Measurements from ENCODE around the gene SPEN. TPM values are rescaled to one million over a fixed set of nuclear protein-coding genes. Genes with fewer than 3 reads are reported as not detected.
"Not testable (repeated sequence)": the region's sequence is repeated elsewhere in the genome, so short reads cannot be mapped to it uniquely, and the experiment has no call there.

Gene SPEN
- total RNA-seq, 3 donors from 2014 or later = 80.4 to 85.2 (median 82.1) TPM

- ATAC-seq (no peak), DNase-seq (no peak)
- Mint-ChIP-seq H3K27me3 (ENCODE audit: low read depth) (no peaks in the 10 kb centered on the region), H3K4me1 (ENCODE audit: low read depth) (peaks cover 23% of the 10 kb centered on the region), H3K9me3 (no peaks in the 10 kb centered on the region), H3K4me3 (no peak overlapping the region), H3K36me3 (ENCODE audit: insufficient read depth) (peaks cover 4% of the 10 kb centered on the region)
Observed at GRCh38 chr1:15826810-15827507, 20.5 kb upstream of the SPEN start.

GRCh38 chr1:15827567-15827966, 19.9 kb upstream of the SPEN start:
- not testable (repeated sequence) for H3K9me3 Mint-ChIP-seq; ATAC-seq; H3K36me3 Mint-ChIP-seq (ENCODE audit: insufficient read depth); DNase-seq; H3K4me3 Mint-ChIP-seq; H3K27me3 Mint-ChIP-seq (ENCODE audit: low read depth)
- H3K4me1 Mint-ChIP-seq (ENCODE audit: low read depth) = peaks cover 23% of the 10 kb centered on the region

- peaks cover 33% of the 10 kb centered on the region for H3K4me1 Mint-ChIP-seq (ENCODE audit: low read depth)
- ATAC-seq; H3K27me3 Mint-ChIP-seq (ENCODE audit: low read depth); H3K4me3 Mint-ChIP-seq; DNase-seq; H3K36me3 Mint-ChIP-seq (ENCODE audit: insufficient read depth); H3K9me3 Mint-ChIP-seq: not testable (repeated sequence)
Observed at GRCh38 chr1:15828931-15829330, 18.6 kb upstream of the SPEN start.

GRCh38 chr1:15830258-15830657, 17.2 kb upstream of the SPEN start:
- DNase-seq (no peak), ATAC-seq (no peak)
- H3K36me3 Mint-ChIP-seq (ENCODE audit: insufficient read depth) = peaks cover 4% of the 10 kb centered on the region
- peaks cover 34% of the 10 kb centered on the region for H3K4me1 Mint-ChIP-seq (ENCODE audit: low read depth)
- no peaks in the 10 kb centered on the region for H3K9me3 Mint-ChIP-seq
- no peak overlapping the region for H3K4me3 Mint-ChIP-seq
- no peaks in the 10 kb centered on the region for H3K27me3 Mint-ChIP-seq (ENCODE audit: low read depth)

GRCh38 chr1:15833069-15833679, 14.3 kb upstream of the SPEN start:
- peak; percentile 35 for DNase-seq
- Mint-ChIP-seq H3K36me3 (ENCODE audit: insufficient read depth) (peaks cover 4% of the 10 kb centered on the region), H3K4me1 (ENCODE audit: low read depth) (peaks cover 37% of the 10 kb centered on the region), H3K9me3 (no peaks in the 10 kb centered on the region), H3K4me3 (peak overlapping the region; percentile 93), H3K27me3 (ENCODE audit: low read depth) (no peaks in the 10 kb centered on the region)
- ATAC-seq = no peak

GRCh38 chr1:15833842-15834405, 13.6 kb upstream of the SPEN start:
- H3K4me1 Mint-ChIP-seq (ENCODE audit: low read depth) = peaks cover 37% of the 10 kb centered on the region
- DNase-seq (no peak), ATAC-seq (no peak)
- peaks cover 4% of the 10 kb centered on the region for H3K36me3 Mint-ChIP-seq (ENCODE audit: insufficient read depth)
- H3K4me3 Mint-ChIP-seq = peak overlapping the region; percentile 93
- H3K27me3 Mint-ChIP-seq (ENCODE audit: low read depth) = no peaks in the 10 kb centered on the region
- H3K9me3 Mint-ChIP-seq = no peaks in the 10 kb centered on the region

- Mint-ChIP-seq H3K9me3 (no peaks in the 10 kb centered on the region), H3K4me1 (ENCODE audit: low read depth) (peaks cover 33% of the 10 kb centered on the region), H3K36me3 (ENCODE audit: insufficient read depth) (peaks cover 4% of the 10 kb centered on the region), H3K4me3 (peak overlapping the region; percentile 93), H3K27me3 (ENCODE audit: low read depth) (no peaks in the 10 kb centered on the region)
- ATAC-seq = peak; percentile 65 to 70
- peak; percentile 85 for DNase-seq
Observed at GRCh38 chr1:15834406-15835204, 12.9 kb upstream of the SPEN start.

GRCh38 chr1:15835205-15835740, 12.2 kb upstream of the SPEN start:
- DNase-seq (no peak), ATAC-seq (peak; percentile 16 to 23)
- Mint-ChIP-seq H3K4me3 (peak overlapping the region; percentile 93), H3K36me3 (ENCODE audit: insufficient read depth) (peaks cover 4% of the 10 kb centered on the region), H3K9me3 (no peaks in the 10 kb centered on the region), H3K27me3 (ENCODE audit: low read depth) (no peaks in the 10 kb centered on the region), H3K4me1 (ENCODE audit: low read depth) (peaks cover 27% of the 10 kb centered on the region)

- DNase-seq = peak; percentile 99
- H3K9me3 Mint-ChIP-seq = no peaks in the 10 kb centered on the region
- ATAC-seq = peak; percentile 53 to 62
- H3K4me1 Mint-ChIP-seq (ENCODE audit: low read depth) = peaks cover 24% of the 10 kb centered on the region
- peaks cover 4% of the 10 kb centered on the region for H3K36me3 Mint-ChIP-seq (ENCODE audit: insufficient read depth)
- H3K4me3 Mint-ChIP-seq = peak overlapping the region; percentile 93
- no peaks in the 10 kb centered on the region for H3K27me3 Mint-ChIP-seq (ENCODE audit: low read depth)
Observed at GRCh38 chr1:15835741-15836510, 11.6 kb upstream of the SPEN start.

- not testable (repeated sequence) for H3K9me3 Mint-ChIP-seq; H3K27me3 Mint-ChIP-seq (ENCODE audit: low read depth); H3K36me3 Mint-ChIP-seq (ENCODE audit: insufficient read depth); ATAC-seq; DNase-seq
- peaks cover 24% of the 10 kb centered on the region for H3K4me1 Mint-ChIP-seq (ENCODE audit: low read depth)
- H3K4me3 Mint-ChIP-seq = peak overlapping the region; percentile 93
Observed at GRCh38 chr1:15836511-15836771, 11.1 kb upstream of the SPEN start.

- Mint-ChIP-seq H3K27me3 (ENCODE audit: low read depth) (no peaks in the 10 kb centered on the region), H3K4me3 (peak overlapping the region; percentile 93), H3K4me1 (ENCODE audit: low read depth) (peaks cover 20% of the 10 kb centered on the region), H3K9me3 (no peaks in the 10 kb centered on the region), H3K36me3 (ENCODE audit: insufficient read depth) (no peaks in the 10 kb centered on the region)
- DNase-seq (peak; percentile 70), ATAC-seq (no peak)
Observed at GRCh38 chr1:15836772-15837669, 10.5 kb upstream of the SPEN start.

GRCh38 chr1:15837931-15838330, 9.6 kb upstream of the SPEN start:
- no peak for ATAC-seq
- Mint-ChIP-seq H3K4me1 (ENCODE audit: low read depth) (peaks cover 19% of the 10 kb centered on the region), H3K4me3 (peak overlapping the region; percentile 25)

GRCh38 chr1:15838721-15839120, 8.8 kb upstream of the SPEN start:
- DNase-seq = no peak
- Mint-ChIP-seq H3K27me3 (ENCODE audit: low read depth) (no peaks in the 10 kb centered on the region), H3K4me3 (no peak overlapping the region), H3K9me3 (no peaks in the 10 kb centered on the region), H3K36me3 (ENCODE audit: insufficient read depth) (no peaks in the 10 kb centered on the region), H3K4me1 (ENCODE audit: low read depth) (peaks cover 14% of the 10 kb centered on the region)
- ATAC-seq = no peak

More at GRCh38 chr1:15837931-15838330, 9.6 kb upstream of the SPEN start:
- DNase-seq = no peak
- Mint-ChIP-seq H3K27me3 (ENCODE audit: low read depth) (no peaks in the 10 kb centered on the region), H3K36me3 (ENCODE audit: insufficient read depth) (no peaks in the 10 kb centered on the region), H3K9me3 (no peaks in the 10 kb centered on the region)

Data from activated T-cell treated with anti-CD3 and anti-CD28 coated beads, Interleukin-2, amount 50 U/mL, for 4 hours (primary cell).